Transverse colon (tissue), 4 donors: Measurements from ENCODE around the gene SPTBN4.

Source experiments
- CTCF ChIP-seq, 5 experiments: fragments of 200-600 bp in 3 of 5; fragments of 450-650 bp in 2 of 5; sonication (generic) in 3 of 5; IDR thresholded peaks; 1 replicate in 2 of 5; 2 replicates in 3 of 5; pipeline ENCODE4 v1.5.1; 2016 to 2017; ENCODE audit warnings: antibody characterized with exemption in 5 of 5, inconsistent platforms in 3 of 5, mild to moderate bottlenecking in 2 of 5, moderate library complexity in 1 of 5
- EP300 ChIP-seq: sonication (generic); formaldehyde crosslinking; IDR thresholded peaks from one replicate; pipeline ENCODE4 v1.6.1; 2017; ENCODE audit warnings: antibody characterized with exemption, low read depth
- POLR2A ChIP-seq: fragments of 450-650 bp; IDR thresholded peaks from one replicate; pipeline ENCODE4 v1.6.1; 2016; ENCODE audit warnings: antibody characterized with exemption, mild to moderate bottlenecking, moderate library complexity
- POLR2AphosphoS5 ChIP-seq, 3 donors: sonication (generic); formaldehyde crosslinking; IDR thresholded peaks; one replicate each; pipeline ENCODE4 v1.6.1; 2016; ENCODE audit warnings: antibody characterized with exemption in 3 of 3

GRCh38 chr19:40616941-40617340 is 150.1 kb downstream of the SPTBN4 start:
- no peak for TF ChIP-seq CTCF (IDR thresholded peaks at IDR 0.05)
- TF ChIP-seq POLR2A: no peak
- no peak for TF ChIP-seq EP300
- TF ChIP-seq POLR2AphosphoS5 (IDR thresholded peaks at IDR 0.05): no peak
